NCI-H2029 (cell line): ENCODE results near the gene CTIF.

Experiments used
- DNase-seq: peaks from one replicate; lab custom pipeline; 2025; lab: John Stamatoyannopoulos, UW

The CTIF gene

DNA sequence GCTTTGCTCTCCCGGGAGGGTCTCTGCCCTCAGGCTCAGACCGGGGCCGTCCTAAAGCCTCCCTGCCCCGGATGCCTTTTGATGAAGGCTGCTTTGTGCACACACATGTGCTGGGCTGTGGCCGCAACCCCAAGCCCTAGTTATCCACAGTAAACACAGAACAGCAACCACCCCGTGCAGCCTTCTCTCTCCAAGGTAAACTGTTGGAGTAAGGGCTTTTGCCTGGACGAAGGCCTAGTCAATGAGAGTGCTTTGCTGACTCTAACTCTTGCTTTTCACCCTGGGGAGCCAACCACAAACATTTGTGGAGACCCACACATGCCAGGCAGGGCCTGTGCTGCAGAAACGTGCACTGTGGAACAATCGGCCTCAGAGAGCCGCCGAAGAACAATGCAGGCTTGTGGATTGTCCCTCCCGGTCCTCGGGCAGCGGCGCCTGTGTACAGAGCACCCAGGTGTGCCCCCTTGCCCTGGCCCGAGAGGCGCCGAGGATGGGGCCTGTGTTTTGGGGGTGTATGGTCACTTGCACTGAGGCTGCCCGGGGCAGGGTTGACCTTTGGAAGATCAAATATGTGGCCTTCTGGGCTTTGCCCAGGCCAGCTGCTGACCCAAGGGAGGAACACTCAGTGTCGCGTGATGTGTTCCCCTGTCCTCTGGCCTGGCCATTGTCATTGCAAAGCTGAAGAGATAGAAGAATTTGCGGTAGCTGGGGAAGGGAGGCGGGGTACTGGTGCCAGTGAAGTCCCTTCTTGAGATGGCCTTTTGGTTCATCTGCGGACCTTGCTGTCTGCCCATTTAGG lies 37.0 kb downstream of the CTIF start:
- DNase-seq, result no peak

DNA sequence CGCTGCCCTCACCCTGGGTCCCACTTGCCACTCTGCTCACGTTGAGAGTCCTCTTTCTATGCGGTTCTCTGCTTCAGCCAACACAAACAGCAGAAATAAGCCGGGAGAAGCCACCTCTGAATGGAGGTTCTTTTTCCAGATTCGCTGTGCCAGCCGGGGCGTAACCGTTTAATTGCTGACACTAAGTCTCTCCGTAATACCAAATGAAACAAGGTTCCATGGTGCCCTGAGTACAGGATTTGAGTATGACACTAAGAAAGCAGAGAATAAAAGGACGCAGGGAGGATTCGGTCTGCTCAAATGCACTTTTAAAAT lies 37.6 kb downstream of the CTIF start:
- no peak for DNase-seq

DNA sequence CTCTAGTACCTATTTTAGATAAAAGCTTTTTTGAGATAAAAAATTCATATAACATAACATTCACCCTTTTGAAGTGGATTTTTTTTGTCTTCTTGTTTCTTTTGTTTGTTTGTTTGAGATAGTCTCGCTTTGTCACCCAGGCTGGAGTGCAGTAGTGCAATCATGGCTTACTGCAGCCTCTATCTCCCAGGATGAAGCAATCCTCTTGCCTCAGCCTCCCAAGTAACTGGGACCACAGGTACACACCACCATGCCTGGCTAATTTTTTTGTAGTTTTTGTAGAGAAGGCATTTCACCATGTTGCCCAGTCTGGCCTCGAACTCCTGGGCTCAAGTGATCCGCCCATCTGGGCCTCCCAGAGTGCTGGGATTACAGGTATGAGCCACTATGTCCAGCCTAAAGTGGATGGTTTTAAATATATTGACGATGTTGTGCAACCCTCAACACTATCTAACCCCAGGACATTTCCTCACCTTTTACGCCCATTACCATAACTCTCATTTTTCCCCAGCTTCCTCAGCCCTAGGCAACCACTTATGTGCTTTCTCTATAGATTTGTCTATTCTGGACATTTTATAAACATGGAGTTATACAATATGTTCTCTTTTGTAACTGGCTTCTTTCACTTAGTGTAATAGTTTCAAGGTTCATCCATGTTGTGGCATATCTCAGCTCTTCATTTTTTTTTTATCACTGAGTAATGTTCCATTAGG lies 38.8 kb downstream of the CTIF start:
- no peak for DNase-seq

DNA sequence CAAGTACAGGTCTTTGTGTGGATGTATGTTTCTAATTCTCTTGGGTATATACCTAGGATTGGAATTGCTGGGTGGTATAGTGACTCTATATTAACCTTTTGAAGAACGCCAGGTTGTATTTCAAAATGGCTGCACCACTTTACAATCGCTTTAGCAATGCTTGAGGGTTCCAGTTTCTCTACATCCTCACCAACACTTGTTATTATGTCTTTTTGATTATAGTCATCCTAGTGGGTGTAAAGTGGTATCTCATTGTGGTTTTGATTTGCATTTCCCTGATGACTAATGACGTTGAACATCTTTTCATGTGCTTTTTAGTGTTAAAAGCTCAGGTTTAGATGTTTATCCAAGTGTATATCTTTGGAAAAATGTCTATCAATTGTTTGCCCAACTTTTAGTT lies 39.5 kb downstream of the CTIF start:
- no peak for DNase-seq

DNA sequence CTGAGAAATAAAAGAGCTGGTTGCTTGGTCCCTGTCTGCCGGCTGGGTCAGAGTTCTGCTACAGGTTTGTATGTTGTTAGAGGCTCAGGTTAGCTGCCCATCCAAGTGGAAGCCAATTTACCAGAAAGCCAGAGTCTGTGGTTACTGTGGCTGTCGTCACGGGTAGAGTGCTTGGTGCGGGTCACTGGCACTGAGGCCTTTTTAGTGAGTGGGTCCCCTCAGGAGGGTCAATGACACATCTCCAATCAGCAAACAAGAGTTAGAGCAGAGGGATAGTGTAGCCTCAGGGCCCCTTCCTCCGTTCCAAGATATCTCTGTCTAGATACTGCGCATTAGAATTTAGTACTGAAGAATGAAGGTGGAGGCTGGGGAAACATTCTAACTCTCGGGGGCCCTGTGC lies 41.2 kb downstream of the CTIF start:
- no peak for DNase-seq

DNA sequence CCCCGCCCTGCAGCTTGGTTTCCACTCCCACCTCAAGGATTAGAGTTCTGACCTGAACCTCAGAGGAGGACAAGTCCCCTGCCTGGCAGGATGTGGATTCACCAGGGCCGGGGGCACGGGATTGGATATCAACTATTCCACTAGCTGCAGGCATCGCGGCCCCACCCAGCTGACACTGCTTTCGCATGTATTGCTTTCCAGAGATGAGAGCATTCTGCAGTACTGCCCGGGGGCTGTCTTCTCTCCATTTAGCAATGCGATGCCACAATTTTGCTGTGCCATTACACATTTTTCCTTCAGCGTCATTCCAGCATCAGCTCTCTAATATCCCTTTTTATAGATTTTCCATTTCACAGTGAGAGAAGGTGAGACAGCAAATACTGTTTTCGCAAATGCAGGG lies 42.0 kb downstream of the CTIF start:
- DNase-seq, result no peak

DNA sequence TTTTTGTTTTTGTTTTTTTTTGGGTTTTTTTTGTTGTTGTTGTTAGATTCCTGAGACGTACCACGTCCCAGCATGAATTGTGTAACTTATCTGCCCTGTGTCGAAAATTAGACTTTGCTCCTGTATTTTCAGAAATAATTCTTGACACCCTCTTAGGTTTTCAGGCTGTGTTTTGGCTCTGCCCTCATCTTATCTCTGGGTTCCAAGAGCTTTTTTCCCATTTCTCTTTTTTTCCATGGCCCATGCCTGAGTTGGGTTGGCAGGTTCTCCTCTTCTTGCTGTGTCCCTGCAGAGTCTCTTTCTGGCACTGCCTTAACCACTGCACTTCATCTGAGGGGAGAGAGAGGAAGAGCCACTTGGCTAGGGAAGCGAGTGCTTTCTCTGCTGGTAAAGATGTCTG lies 42.4 kb downstream of the CTIF start:
- no peak for DNase-seq

DNA sequence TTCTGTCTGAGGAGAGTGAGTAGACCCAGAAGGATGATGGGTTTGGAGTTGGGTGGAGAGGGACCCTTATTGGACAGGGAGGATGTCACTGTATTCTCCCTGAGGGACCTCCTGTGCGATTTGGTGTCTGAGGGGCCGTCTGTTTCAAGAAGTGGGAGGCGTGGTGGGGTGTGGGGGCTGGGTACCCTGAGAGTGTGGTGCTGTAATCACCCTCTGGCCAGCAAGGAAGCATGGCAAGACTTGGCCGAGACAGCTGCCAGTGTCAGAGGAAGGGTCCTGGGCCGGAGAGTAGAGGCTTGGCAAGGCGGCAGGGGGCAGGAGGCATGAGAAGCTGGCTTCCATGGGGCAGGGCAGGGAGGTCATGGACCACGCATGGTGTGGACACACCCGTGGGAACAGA lies 43.1 kb downstream of the CTIF start:
- DNase-seq, result no peak

DNA sequence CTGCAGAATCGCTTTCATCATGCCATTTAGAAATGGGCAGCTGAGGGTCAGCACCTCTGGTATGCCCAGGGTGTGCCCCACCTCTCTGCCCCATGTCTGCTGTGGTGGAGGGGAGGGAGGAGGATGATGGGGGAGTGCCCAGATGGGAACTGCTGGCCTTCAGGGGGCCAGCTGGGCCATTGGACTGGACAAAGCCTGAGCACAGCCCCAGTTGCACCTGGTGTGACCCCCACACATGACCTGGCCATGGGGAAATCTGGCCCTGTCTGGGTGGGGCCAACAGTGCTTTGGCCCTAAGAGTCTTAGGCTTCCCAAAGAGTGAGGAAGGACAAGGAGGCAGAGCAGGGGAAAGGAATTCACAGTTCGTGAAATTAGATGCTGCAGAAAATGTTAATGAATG lies 44.1 kb downstream of the CTIF start:
- DNase-seq, result no peak

DNA sequence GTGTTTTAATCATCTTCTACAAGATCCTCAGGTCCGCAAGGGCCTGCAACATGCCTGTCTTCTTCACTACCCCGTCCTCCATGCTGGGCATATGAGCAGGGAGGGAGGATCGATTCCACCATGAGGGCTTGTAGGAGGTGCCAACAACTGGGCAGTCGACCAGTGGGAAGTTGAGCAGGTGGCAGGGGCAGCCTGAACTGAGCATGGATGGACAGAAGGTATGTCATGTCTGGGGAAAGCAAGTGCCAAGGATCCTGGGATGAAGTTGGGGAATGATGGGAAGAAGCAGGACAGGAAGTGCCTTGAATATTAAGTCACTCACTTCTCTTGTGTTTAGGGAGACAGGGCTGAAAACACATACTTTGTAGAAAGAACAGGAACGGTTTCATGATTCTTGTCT lies 44.7 kb downstream of the CTIF start:
- no peak for DNase-seq

DNA sequence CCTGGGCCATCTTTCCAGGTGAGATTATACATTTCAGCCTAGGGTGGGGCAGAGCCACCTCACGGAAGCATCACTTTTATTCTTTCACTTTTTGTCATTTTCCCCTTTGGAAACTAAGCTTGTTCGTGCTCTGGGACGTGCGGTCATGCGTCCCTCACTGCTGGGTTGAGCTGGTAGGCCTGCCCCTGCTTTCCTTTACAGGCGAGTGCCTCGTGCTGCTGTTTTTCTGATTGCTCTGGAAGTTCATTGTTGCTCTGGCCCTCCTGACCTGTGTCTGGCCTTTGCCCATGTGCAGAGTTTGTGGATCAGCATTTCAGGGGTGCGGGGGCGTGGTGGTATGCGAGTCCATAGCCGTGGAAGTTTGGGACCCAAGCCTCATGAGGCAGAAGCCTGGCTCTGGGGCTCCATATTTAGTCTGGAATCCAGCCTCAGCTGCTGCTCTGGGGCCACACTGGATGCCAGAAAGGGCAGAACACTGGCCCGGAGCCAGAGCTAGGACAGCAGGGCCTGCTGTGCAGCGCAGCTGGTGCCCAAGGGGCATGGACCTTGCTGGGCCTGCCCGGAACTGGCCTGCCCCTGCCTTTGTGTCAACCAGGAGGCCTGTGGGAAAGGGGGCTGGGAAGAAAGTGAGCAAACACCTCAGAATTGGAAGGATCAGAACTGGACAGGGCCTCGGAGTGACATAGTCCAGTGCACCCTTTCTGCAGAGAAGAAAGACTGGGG lies 51.1 kb downstream of the CTIF start:
- DNase-seq, result no peak

DNA sequence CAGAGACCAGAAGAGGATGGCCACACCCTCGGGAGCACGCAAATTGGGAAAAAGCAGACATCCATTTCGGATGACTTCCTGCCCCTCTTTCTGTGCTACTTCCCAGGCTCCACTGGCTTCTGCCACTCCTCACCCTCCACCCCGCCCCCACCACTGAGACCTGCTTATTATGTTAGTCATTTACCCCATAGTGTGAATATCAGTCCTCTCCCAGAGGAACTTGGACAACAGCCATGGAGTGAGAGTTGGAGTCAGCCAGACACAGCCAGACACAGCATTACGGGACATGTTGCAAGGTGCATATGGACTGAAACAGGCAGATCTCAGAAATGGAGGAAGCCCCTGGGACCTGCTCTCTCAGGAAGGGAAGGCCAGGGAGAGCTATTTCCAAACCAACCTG lies 51.8 kb downstream of the CTIF start:
- DNase-seq, result no peak

DNA sequence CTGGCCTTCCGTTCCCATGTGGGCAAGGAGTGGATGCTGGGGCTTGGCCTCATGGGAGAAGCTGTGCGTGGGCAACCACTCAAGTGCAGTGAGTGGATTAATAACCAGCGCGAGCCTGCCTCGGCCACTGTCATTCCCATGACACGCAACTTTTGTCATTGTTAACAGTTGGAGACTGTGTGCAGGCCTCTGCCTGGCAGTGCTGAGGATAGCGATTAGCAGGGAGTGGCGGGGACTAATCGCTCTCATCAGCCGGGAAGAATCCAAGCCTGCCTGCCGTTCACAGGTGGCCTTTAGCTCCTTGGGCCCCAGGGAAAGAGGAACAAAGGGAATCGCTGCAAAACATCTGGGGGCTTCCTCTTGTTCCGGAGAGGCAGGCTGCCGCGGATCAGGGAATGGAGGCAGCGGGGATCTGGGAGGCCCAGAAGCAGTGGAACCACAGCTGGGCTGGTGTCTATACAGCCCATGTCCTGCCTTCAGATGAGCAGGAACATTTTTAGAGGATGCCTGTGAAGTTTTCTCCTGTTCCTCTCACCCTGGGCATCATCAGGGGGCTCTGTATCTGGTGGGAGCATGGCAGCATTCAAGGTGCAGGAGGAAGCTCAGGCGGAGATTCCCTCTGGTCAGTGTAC lies 53.8 kb downstream of the CTIF start:
- no peak for DNase-seq

DNA sequence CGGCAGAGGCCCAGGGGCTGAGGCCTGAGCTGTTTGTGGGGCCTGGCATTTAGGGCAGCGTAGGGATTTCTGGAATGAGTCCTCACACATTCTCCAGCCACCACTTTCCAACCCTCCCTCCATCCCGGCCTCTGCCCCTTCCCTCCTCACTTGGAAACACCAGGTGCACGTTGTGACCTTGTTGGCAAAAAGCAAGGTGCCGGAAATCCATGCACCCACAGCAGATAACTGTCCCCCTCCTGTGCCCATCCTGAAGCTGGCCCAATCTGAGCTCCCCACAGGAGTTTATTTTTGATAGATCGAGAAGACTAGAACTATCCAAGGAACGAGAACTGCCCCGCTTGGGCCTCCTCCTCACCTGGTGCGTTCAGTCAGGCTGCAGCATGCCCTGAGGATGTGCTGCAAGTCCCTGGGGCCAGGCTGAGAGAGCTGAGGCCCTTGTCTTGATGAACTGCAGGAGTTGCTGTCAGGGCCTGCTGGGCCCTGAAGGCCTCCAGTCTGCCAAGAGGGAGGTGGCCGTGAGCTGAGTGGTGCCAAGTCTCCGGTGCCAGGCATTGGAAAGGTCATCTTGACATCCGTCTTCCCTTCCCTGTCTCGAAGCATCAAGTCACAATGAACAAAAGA lies 55.8 kb downstream of the CTIF start:
- no peak for DNase-seq

DNA sequence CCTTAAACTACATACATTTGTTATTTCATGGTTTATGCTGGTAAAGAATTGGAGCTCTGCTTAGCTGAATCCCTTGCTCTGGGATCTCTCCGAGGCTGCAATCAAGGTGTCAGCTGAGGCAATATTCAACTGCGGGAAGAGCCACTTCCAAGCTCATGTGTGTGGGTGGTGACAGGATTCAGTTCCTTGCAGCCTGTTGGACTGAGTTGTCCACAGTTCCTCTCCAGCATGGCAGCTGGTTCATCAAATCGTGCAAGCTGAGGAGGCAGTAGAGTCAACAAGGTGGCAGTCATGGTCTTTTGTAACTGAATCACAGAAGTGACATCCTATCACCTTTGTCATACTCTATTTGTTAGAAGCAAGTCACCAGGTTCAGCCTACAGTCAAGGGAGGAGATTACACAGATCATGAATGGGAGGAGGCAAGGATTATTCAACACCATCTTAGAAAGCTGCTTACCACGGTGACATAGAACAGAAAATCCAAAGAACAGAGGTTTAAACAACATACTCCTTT lies 56.9 kb downstream of the CTIF start:
- no peak for DNase-seq

DNA sequence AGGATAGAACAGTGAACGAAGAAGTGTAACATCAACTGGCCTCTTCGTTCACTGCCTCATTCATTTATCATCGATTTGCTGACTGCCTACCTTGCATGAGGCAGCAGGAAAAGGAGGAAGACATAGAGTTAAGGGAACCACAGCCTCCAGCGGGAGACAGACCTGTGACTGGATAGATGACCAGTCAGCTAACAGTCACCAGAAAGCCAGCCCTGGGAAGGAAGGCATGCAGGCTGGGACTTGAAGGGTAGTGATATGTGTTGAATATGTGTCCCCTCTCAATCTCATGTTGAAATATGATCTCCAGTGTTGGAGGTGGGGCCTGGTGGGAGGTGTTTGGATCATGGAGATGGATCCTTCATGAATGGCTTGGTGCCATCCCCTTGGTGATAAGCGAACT lies 58.3 kb downstream of the CTIF start:
- no peak for DNase-seq

DNA sequence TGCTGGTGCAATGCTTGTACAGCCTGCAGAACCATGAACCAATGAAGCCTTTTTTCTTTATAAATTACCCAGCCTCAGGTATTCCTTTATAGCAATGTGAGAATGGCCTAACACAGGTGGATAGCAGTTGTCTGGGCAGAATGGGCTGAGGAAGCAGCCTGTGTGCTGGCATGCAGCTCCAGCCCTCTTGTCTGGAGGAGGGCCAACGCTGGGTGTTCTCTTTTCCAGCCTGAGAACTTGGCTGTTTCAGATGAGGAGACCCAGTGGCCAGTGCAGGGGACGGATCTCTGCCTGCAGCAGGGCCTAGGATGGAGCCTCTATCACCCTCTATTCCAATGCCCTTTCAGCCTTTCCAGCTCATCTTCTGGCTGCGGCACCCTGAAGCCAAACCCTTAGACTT lies 58.8 kb downstream of the CTIF start:
- DNase-seq, result no peak

DNA sequence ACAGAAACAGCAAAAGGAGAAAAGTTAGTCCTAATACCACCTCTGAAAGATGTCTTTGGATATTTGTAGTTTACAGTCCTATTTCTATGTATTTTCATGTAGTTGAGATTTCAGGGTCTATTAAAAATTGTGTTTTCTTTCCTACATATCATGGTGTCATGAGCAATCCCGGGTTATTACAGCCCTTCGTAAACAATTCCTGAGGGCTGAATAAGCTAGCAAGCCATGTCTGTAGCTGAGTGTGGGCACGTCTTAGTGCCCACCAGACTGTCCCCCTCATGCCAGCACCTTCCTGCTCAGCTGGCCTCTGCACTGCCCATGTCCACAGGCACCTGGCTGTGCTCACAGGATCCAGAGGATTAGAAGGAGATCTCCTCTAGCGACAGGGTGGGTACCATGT lies 60.6 kb downstream of the CTIF start:
- no peak for DNase-seq

DNA sequence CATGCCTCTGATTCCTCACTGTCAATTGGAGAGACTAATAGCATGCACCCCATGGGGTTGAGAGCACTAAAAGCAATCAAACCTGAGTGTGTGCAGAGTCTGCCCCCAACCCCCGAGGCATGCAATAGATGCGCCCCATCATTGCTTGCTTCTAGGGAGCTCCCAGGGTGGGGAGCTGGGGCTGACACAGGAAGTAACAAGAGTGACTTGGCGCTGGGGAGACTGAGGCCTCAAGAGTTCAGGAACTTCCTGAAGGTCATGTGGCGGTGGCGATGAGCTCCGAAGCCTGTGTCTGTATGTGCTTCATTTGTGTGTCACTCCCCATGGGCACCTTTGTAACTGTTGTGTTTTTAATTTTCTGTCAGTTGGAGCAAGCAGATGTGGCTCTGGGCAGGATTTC lies 61.2 kb downstream of the CTIF start:
- DNase-seq, result no peak

DNA sequence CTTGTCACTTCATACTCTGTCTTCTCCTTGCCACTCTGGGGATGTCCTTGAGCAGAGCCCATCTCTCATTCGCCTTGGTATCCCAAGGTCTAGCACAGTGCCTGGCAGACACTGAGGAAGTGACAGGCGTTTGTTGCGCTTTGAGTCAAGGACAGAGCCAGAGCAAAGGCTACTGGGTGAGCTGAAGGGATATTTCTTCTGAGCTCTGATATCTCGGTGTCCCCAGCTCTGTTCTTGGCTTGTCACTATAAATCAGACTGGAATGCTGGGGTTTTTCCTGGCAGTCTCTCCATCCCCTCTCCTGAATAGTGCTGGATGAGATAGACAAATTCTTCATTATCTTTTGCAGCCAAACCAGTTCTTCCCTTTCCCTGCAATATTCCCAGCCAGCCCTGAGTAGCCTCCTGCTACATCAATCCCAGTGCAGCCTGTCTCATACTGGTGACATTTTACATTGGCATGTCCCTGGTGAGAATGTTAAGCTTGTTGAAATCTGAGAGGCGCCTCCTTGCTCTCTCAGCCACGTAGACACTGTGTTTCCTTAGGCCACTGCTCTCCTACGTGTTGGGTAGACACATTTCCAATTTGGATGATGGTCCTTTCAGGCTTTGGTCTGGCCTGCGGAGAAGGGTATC lies 61.7 kb downstream of the CTIF start:
- DNase-seq, result no peak

DNA sequence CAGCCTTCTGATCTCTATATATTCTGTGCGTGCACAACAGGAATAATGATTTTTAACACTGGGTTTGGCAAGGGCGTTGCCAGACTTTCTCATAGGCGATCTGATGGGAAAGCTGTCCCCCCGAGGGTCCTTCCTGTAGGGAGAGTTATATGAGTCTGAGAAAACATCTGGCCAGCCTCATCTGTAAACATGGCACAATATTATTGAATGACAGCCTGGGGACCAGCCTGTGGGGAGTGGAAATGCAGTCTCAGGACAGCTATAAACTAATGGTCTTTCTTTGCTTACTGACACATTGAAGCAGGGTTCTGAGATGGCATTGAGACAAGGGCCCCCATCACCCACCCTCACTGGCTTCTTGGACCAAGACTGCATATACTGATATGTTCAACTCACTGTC lies 62.5 kb downstream of the CTIF start:
- DNase-seq, result no peak
